ENCODE measurements around the gene MBNL2.

MBNL2 gene

DNA sequence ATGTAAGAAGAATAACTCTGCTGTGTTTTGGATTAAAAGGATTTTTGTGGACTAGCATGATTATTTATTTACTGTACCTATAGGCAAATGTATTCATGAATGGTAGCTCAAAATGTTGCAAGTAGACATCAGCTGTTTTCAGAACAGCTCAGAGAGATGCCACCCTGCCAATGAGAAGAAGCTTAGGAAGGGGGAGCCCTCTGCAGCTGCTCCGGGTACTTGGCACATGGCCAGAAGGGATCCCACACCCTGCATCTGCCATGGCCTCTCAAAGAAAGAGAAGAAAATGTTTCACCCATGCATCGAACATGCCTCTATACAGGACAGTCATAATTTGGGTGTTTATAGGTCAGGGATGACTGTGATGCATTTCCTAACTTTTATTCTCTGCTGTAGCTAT lies 30.5 kb upstream of the MBNL2 start:
- no peaks in the 10 kb centered on the region for H3K36me3 ChIP-seq (ENCODE audit: low read length)
- H3F3A ChIP-seq (ENCODE audit: insufficient read depth) = no peaks in the 10 kb centered on the region
- H4K20me1 ChIP-seq (ENCODE audit: low read depth, low read length) = no peaks in the 10 kb centered on the region
- H3K4me2 ChIP-seq (ENCODE audit: low read depth, low read length, poor library complexity, severe bottlenecking) = no peak overlapping the region
- no peak overlapping the region for H3K4me3 ChIP-seq (ENCODE audit: insufficient read depth, low read length, poor library complexity, severe bottlenecking)
- H2AFZ ChIP-seq (ENCODE audit: low read depth, low read length, severe bottlenecking) = no peak overlapping the region
- H3K79me2 ChIP-seq (ENCODE audit: insufficient read depth, low read length) = no peaks in the 10 kb centered on the region
- H3K27me3 ChIP-seq (ENCODE audit: low read length) = no peaks in the 10 kb centered on the region
- TF ChIP-seq EZH2phosphoT487 (conservative IDR thresholded peaks at IDR 0.05; ENCODE audit: low read length) = no peak
- TF ChIP-seq, protein P1, sequence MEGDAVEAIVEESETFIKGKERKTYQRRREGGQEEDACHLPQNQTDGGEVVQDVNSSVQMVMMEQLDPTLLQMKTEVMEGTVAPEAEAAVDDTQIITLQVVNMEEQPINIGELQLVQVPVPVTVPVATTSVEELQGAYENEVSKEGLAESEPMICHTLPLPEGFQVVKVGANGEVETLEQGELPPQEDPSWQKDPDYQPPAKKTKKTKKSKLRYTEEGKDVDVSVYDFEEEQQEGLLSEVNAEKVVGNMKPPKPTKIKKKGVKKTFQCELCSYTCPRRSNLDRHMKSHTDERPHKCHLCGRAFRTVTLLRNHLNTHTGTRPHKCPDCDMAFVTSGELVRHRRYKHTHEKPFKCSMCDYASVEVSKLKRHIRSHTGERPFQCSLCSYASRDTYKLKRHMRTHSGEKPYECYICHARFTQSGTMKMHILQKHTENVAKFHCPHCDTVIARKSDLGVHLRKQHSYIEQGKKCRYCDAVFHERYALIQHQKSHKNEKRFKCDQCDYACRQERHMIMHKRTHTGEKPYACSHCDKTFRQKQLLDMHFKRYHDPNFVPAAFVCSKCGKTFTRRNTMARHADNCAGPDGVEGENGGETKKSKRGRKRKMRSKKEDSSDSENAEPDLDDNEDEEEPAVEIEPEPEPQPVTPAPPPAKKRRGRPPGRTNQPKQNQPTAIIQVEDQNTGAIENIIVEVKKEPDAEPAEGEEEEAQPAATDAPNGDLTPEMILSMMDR (IDR thresholded peaks at IDR 0.05; ENCODE audit: insufficient read depth, low read length, poor library complexity, severe bottlenecking) = no peak
- H3K9ac ChIP-seq (ENCODE audit: low read length) = no peak overlapping the region
- H3K9me2 ChIP-seq (replicated peaks; ENCODE audit: insufficient read depth, low read length) = no peaks in the 10 kb centered on the region
- no peak overlapping the region for H3K27ac ChIP-seq (ENCODE audit: low read depth, low read length)
- no peaks in the 10 kb centered on the region for H3K9me3 ChIP-seq (ENCODE audit: insufficient read depth, low read length)

DNA sequence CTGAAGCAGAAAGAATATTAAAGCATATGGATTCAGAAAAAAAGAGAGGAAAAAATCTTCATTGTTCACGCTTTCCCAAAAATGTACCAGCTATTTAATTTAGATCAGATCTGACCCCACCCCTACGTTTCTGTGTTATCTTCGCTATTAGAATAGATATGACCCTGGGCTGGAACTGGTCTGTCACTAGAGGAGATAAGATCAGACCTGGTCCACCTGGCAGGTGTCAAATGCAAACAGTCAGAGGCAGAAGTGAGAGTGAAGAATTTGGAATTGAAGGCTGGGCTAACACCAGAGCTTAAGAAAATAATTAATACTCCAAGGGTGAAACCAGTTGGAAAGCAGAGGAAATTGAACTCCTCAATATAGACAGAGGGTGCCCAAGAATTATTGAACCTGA lies 30.0 kb upstream of the MBNL2 start:
- Histone ChIP-seq H3K36me3 (ENCODE audit: low read length) (no peaks in the 10 kb centered on the region), H3K79me2 (ENCODE audit: insufficient read depth, low read length) (no peaks in the 10 kb centered on the region), H3F3A (ENCODE audit: insufficient read depth) (no peaks in the 10 kb centered on the region)

DNA sequence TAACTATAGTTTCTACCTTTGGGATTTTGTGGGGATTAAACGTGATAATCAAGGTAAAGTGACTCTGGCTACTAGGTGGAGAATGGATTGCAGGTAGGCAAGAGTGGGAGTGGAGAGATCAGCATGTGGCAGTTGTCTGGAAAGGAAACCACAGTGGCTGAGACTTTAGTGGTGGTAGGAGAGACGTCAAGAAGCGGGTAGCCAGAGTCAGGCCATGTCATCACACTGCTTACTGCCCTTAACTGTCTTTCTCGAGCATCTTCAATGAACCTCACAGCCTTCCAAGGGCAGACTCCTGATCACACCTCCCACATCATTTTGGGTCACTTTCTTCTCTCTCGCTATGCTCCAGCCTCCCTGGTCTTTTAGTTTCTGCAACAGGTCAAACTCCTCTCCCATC lies 28.6 kb upstream of the MBNL2 start:
- H4K20me1 ChIP-seq (ENCODE audit: low read depth, low read length) = no peaks in the 10 kb centered on the region
- no peak overlapping the region for H3K27ac ChIP-seq (ENCODE audit: low read depth, low read length)
- H3K9me3 ChIP-seq (ENCODE audit: insufficient read depth, low read length) = no peaks in the 10 kb centered on the region
- no peaks in the 10 kb centered on the region for H3K27me3 ChIP-seq (ENCODE audit: low read length)
- no peak overlapping the region for H3K4me2 ChIP-seq (ENCODE audit: low read depth, low read length, poor library complexity, severe bottlenecking)
- no peak overlapping the region for H3K4me3 ChIP-seq (ENCODE audit: insufficient read depth, low read length, poor library complexity, severe bottlenecking)
- H2AFZ ChIP-seq (ENCODE audit: low read depth, low read length, severe bottlenecking) = no peak overlapping the region
- H3F3A ChIP-seq (ENCODE audit: insufficient read depth) = no peaks in the 10 kb centered on the region
- no peak for TF ChIP-seq EZH2phosphoT487 (conservative IDR thresholded peaks at IDR 0.05; ENCODE audit: low read length)
- TF ChIP-seq, protein P1 (IDR thresholded peaks at IDR 0.05; ENCODE audit: insufficient read depth, low read length, poor library complexity, severe bottlenecking) = no peak
- H3K9me2 ChIP-seq (replicated peaks; ENCODE audit: insufficient read depth, low read length) = no peaks in the 10 kb centered on the region
- no peaks in the 10 kb centered on the region for H3K36me3 ChIP-seq (ENCODE audit: low read length)
- no peaks in the 10 kb centered on the region for H3K79me2 ChIP-seq (ENCODE audit: insufficient read depth, low read length)
- H3K9ac ChIP-seq (ENCODE audit: low read length) = no peak overlapping the region

More for the DNA sequence above, 30.0 kb upstream of the MBNL2 start:
- Histone ChIP-seq H3K9me2 (replicated peaks; ENCODE audit: insufficient read depth, low read length) (no peaks in the 10 kb centered on the region), H3K9ac (ENCODE audit: low read length) (no peak overlapping the region), H3K4me2 (ENCODE audit: low read depth, low read length, poor library complexity, severe bottlenecking) (no peak overlapping the region), H3K4me3 (ENCODE audit: insufficient read depth, low read length, poor library complexity, severe bottlenecking) (no peak overlapping the region), H4K20me1 (ENCODE audit: low read depth, low read length) (no peaks in the 10 kb centered on the region), H3K9me3 (ENCODE audit: insufficient read depth, low read length) (no peaks in the 10 kb centered on the region), H3K27me3 (ENCODE audit: low read length) (no peaks in the 10 kb centered on the region), H3K27ac (ENCODE audit: low read depth, low read length) (no peak overlapping the region), H2AFZ (ENCODE audit: low read depth, low read length, severe bottlenecking) (no peak overlapping the region)
- TF ChIP-seq, protein P1 (IDR thresholded peaks at IDR 0.05; ENCODE audit: insufficient read depth, low read length, poor library complexity, severe bottlenecking) = no peak
- no peak for TF ChIP-seq EZH2phosphoT487 (conservative IDR thresholded peaks at IDR 0.05; ENCODE audit: low read length)
